GM21515 (cell line): ENCODE results near the gene C1QTNF1.

ENCODE experiments used
- ATAC-seq: cut with Tn5 transposase; IDR thresholded peaks from one replicate; pipeline ENCODE4 v1.9.1; 2021; ENCODE audit not compliant: unreplicated experiment

Gene C1QTNF1

DNA sequence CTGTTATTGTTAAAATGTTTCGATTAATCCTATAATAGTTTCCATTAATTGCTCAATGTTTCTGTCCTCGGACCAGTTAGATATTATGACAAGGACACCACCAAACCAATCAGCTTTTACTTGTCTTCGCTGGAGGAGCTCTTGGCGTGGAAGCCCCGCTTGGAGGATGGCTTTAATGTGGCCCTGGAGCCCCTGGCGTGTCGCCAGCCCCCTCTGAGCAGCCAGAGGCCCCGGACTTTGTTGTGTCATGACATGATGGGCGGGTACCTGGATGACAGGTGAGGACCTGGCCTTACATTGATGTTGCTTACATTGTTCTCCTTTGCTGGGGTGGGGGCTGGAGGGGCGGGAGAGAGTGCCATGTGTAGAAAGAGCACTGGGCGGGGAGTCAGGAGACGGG lies 53.6 kb downstream of the C1QTNF1 start:
- no peak for ATAC-seq

DNA sequence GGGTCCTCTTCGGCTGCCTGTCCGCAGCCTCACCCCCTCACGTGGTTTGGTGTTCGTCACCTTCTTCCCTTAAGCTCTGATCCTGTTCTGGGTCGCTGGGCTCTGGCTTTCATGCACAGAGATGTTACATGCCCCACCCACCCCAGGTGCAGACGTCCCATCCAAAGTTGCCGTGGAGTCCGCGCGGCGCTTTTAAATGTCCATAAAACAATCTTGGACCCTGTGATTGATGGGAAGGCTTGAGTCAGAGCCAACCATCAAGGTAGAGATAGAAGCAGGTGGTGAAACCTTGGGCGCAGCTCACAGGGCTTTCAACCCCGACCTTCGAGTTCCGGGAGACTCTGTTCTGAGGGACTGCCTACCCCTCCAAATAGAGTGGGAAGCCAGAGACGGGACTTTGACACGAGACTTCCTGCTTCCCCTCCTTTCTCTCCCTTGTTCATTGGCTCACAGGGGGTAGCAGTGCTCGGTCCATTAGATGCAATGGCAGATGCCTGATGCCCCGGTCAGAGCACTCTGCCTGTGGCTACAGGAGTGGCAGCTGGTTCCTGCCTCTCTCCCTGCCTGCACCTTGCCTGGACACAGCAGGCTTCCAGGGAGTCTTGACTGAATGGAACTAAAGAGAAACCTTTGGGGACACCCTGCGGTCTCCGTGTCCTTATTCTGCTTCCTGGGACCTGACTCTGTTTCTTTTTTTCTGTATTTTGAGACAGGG lies 54.7 kb downstream of the C1QTNF1 start:
- no peak for ATAC-seq

DNA sequence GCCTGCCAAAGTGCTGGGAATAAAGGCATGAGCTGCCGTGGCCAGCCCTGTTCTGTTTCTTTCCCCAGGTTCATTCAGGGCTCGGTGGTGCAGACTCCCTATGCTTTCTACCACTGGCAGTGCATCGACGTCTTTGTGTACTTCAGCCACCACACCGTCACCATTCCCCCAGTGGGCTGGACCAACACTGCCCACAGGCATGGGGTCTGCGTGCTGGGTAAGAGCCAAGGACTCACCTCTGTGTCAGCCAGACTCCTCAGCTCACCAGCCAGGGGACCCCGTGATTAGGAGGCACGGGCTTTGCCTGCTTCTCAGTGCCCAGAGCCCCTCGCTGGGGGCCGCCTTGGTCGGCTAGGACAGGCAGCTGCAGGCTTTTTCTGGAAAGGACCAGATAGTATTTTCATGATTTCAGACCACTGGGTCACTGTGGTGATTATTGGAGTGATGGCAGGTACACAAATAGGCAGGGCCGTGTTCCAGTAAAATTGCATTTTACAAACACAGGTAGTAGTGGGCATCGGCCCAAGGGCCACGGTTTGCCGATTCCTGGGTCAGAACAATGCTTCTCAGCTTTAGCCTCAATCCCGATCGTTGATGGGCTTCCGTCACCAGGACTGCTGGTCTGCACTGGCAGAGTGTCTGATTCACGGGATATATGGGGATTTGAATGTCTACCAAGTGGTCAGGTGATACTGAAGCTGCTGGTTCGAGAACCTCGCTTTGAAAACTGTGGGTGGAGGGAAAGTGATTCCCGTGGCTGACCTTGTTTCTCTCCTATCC lies 55.6 kb downstream of the C1QTNF1 start:
- ATAC-seq: no peak

DNA sequence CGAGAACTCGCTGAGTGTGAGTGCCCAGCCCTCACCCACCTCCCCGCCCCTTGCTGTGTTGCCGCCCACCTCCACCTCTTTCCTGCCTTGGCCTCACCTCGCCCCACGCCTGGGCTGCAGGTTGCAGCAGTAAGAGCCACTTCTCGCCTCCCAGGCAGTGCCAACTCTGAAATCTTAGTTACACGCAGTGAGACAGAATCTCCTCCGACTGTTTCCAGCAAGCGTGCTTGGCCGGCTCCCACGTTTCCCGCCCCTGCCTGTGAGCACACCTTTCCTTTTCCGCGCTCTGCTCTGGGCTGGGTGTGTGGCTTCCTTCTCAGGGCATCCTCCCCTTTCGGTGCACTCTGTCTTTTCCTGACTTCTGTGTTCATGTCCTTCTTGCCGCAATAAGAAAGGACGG lies 56.4 kb downstream of the C1QTNF1 start:
- no peak for ATAC-seq

DNA sequence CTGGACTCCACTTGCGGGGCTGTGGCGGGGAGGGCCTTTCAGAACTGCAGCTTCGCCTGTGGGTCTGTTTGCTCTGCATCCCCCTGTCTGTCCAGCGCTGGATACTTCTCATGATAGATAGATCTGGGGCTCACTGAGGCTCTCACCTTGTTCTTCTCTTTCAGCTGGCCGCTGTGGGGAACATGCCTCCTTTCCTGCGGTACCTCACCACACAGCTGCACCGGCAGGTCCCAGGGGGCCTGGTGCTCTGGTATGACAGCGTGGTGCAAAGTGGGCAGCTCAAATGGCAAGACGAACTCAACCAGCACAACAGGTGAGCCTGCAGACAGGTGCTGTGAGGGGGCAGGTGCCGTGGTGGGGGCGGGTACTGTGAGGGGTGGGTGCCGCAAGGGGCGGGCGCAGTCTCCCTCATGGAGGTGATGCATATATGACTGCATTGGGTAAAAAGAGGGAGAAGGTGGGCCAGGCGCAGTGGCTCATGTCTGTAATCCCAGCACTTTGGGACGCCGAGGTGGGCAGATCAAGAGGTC lies 56.9 kb downstream of the C1QTNF1 start:
- ATAC-seq: no peak

DNA sequence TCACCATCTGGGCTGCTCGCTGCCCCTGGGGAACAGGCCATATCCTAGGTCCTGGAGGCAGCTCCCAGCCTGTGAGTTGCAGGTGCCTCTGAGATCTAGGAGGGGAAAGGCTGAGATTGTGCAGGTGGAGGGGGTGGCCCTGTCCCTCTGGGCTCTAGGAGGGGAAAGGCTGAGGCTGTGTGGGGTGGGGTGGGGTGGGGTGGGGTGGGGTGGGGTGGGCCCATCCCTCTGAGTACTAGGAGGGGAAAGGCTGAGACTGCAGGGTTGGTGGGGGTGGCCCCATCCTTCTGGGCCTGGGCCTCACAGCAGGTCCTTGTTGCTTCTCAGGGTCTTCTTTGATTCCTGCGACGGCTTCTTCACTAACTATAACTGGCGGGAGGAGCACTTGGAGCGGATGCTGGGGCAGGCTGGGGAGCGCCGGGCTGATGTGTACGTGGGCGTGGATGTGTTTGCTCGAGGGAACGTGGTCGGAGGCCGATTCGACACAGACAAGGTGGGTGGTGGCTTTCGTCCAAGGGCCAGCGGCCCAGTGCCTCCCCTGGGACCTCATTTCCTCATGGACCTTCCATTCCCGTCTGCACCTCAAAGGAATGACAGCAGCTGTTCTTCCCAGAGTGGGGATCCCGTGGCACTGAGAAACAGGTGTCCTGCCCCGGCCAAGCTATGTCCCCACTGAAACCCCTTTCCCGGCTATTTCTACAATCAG lies 57.8 kb downstream of the C1QTNF1 start:
- ATAC-seq: no peak

DNA sequence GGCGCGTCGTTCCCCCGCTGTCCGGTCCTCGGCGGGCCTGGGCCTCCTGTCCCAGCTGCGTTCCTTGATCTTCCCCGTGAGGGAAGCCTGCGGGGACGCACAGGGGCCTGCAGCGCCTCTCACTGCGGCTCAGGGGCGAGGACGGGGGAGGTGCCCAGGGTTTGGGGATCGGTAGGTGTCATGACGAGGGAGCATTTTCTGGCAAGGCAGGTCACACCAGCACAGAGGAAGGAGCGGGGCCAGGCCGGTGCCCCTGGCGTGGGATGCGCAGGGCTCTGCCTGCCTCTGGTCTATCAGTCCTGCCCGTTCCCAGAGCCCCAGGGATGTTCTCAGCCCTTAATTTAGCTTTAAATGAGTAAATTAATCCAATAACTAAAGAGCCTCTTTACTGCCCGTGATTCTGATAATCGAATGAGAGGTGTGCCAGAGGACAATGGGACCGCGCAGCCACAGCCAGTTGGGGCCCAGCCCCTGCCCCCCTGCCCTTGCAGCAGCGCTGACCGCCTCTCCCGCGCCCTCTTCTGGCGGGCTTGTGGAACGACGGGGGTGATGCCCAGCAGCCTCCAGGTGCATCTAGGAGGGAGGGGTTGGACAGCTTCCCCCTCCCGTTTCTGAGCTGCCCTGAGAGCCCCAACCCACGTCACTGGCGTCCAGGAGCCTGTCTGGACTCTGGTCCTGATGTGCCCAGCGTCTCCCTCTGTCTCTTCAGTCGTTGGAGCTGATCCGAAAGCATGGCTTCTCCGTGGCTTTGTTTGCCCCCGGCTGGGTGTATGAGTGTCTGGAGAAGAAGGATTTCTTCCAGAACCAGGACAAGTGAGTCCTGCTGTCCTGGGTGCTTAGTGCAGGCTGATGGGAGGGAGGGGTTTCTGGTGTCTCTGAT lies 58.6 kb downstream of the C1QTNF1 start:
- no peak for ATAC-seq

DNA sequence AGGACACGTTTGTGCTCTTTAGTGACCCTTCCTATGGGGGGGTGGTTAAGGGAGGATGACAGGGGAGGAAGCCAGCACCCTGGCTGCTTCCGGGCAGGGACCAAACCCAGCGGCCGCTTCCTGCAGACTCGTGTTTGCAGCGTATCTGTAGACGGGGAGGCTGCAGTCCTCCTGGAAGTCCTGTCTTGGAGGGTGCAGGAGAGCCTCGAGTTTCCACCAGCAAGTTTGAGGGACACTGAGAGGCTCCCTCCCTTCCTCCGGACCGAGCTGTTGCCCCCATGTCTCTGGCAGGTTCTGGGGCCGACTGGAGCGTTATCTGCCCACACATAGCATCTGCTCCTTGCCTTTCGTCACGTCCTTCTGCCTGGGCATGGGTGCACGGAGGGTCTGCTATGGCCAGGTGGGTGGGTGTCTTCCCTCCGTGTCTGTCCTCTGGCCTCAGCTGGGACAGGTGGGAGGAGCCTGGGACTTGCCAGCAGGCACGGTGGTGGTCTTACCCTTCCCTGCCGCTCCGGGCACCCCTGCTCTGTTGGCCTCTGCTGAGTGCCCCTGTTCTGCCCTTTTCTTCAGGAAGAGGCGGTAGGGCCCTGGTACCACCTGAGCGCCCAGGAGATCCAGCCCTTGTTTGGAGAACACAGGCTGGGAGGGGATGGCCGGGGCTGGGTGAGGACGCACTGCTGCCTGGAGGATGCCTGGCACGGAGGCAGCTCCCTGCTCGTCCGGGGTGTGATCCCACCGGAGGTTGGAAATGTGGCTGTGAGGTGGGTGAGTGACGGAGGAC lies 59.4 kb downstream of the C1QTNF1 start:
- no peak for ATAC-seq

DNA sequence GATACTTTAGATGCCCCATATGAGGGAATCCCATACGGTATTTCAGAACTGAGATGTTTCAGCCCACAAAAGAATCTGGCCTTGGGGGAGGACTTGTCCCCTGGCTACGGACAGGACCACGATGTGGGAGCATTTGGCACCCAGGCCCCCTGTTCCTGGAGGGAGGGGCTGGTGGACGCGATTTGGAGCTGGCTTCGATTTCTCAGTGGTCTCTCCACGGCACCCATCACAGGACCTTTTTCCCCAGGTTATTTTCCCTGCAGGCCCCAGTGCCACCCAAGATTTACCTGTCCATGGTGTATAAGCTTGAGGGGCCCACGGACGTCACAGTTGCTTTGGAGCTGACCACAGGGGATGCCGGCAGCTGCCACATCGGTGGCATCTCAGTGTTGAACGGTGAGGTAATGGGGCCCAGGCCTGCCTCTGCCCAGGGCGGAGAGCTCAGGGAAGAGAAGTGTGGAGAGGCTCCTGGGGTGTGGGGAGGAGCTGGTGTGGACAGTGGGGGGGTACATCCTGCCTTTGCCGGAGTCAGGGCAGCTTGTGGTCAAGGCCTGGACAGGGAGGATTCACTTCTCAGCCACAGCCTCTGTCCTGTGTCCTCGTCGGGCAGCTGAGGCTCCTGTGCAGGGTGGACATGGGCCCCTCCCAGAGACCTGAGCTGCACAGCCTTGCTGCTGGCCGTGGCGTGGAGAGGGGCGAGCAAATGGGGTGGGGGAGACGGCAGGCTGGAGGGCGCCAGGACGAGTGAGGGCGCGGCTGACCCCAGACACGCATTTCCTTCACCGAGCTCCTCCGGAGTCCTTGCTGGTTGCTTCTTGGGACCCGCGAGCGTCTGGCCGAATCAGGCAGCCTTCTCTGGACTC lies 60.6 kb downstream of the C1QTNF1 start:
- ATAC-seq: no peak

DNA sequence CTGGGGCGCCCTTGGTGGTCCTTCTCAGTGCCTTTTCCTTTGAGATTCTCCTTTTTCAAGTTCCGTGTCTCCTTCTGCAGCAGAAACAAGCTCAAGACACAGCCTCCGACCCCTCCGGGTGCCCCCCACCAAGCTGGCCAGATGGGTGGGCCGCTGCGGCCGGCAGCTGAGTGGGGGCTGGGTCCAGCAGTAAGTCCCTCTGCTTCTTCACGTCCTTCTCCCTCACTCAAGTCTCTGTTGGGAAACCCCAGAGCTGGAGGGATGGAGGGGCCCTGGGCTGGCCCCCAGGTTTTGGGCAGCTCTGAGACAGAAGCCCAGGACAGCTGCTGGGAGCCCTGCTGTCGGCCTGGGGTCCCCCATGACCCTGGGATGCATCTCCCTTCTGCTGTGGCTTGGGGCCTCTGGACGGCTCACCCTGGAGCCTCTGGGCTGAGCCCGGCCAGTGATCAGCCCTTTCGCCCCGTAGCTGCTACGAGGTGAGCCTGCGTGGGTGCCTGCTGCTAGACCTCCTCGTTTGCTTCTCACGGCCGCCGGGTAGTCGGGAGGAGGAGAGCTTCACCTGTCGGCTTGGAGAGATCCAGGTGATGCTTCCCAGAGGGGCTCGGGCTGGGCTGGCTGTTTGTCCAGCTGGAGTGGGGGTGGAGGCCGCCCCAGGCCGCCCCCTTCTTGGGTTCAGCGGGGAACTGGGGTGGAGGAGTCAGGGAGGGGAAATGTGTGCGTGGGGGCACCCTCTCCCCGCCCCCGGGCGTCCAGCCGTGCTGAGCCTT lies 61.4 kb downstream of the C1QTNF1 start:
- ATAC-seq: no peak

DNA sequence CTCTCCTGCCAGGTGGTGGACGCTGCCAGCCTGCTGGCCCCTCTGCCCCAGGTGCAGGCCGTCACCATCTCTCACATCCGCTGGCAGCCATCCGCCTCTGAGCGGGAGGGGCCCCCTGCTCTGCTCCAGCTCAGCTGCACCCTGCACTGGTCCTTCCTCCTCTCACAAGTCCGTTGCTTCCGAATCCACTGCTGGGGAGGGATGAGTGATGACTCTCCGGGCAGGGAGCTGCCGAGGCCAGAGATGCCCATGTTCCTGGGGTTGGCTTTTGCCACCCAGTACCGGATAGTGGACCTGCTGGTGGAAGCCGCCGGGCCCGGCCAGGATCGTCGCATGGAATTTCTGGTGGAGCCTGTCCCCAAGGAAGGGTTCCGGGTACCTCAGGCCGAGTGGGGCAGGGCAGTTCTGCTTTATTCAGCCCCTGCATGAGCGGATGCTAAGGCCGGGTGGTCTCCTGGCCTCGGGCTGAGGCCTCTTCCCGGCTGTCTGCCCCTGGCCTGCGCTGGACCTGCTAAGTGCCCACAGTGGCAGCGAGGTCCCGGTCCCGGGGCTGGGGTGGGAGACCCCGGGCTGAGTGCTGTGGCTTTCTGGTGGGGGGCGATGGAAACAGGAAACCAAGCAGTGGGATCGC lies 62.1 kb downstream of the C1QTNF1 start:
- ATAC-seq: no peak

DNA sequence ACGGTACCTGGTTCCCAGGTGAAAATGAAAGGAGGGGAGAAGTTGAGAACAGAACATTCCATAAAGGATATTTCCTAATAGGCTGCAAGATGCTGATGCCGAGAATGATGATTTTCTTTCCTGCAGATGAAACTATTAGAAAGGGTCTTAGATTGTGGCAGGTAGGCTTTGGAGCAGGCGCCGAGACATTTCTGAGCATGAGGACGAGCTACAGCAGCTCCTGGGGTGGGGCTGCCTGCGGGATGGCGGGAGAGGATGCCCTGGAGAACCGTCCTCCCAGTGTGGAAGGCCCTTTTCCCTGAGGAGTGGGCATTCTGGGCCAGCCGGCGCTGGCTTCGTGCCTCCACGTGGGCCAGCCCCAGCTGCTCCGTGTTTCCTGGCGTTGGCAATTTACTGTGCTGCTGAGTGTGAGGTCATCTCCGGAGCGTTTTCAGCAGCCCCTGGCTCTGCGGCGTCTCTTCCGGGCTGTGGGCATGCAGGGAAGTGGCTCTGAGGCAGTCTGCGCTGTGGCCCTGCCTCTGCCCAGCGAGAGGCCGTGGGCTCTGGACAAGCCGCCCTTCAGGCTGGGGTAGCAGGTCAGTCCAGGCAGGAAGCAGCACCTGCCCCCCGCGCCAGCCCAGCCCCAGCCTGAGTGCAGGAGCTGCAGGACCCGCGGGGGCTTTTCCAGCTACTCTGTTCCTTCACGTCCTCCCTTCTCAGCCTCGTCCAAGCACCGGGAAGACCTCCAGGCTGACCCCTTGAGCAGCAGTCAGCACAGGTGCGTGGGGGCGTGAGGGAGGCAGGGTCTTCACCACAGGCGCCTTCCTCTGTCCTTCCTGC lies 62.8 kb downstream of the C1QTNF1 start:
- no peak for ATAC-seq

DNA sequence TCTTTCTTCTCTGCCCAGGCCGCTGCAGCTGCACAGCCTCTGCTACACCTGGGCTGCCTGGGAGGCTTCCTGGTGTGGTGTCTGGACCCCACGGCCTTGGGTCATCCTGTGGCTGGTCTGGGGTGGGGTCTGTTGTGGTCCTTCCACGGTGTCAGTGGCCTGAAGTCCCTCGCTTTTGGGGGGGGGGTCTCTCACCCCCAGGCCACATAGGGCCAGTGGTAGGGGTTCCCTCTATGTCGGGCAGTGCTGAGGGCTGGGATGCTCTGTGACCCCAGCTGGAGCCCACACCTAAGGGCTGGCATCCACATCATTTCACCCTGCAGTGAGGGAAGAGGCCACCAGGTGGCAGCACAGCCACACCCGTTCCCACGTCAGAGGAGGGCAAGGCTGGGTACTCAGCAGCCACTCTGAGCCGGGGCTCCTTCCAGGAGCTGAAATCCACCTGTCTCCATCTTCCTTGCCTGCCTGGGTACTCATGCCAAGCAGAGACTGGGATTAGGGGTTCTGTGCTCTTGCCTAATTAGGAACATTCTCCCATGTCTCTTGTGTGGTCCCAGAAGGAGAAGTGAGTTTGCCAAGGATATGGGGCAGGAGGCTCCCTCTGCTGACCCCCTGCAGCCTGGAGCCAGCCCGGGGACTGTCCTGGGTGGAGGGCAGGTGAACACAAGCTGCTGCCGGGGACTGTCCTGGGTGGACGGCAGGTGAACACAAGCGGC lies 63.6 kb downstream of the C1QTNF1 start:
- ATAC-seq: no peak

DNA sequence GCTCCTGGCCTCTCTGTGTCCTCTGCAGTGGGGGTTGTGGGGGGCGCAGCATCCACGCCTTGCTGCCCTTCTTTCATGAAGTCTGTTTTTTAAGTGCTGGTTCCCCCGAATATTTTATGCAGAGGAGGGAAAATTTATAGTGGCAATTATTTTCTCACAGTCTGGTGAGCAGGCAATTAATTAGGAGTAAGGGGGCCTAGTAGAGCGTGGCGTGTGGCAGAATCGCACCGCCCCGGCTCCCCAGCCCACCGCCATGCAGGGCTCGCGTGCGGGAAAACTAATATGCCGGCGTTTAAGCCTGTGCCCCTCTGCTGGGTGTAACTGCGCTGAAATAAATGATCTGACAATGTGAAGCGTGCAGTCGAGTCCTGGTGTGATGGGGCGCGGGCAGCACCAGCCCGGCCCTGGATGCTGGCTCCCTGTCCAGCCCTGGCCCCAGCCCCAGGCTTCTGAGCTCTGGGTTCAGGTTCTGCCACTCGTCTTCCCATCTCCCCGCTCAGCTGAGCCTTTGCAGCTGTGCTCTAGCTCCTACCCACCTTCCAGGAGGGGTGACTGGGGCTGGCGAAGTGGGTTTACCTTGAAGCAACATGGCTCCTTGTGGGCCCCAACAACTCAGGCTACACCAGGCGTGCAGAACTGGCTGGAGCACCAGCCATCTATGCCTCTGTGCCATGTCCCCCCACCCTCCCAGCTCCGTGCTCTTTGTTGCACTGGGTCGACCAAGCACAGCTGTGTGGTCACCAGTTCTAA lies 64.5 kb downstream of the C1QTNF1 start:
- no peak for ATAC-seq

DNA sequence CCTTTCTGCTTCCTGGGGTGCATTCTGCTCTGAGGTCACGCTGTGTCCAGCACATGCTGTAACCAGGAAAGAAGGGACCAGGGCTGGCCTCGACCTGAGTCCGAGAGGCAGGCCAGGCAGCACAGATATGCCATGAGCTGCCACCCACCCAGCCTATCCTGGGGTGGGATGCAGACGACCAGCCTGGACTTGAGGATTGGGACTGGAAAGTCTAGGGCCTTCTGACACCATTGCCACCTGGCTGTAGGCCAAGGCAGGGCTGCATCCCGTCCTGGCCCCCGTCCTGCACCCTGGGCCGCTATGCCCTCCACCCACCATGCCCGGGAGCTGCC lies 65.0 kb downstream of the C1QTNF1 start:
- ATAC-seq: no peak
